ENCODE measurements around the gene FAM83G. TPM values are rescaled to one million over a fixed set of nuclear protein-coding genes. Genes with fewer than 3 reads are reported as not detected.
A peak's percentile ranks its signal among the peaks of the same experiment; 100 is the strongest.

FAM83G gene
- total RNA-seq, 6 experiments from 2014 or later: 10.1 to 41.7 (median 21.5) TPM

DNA sequence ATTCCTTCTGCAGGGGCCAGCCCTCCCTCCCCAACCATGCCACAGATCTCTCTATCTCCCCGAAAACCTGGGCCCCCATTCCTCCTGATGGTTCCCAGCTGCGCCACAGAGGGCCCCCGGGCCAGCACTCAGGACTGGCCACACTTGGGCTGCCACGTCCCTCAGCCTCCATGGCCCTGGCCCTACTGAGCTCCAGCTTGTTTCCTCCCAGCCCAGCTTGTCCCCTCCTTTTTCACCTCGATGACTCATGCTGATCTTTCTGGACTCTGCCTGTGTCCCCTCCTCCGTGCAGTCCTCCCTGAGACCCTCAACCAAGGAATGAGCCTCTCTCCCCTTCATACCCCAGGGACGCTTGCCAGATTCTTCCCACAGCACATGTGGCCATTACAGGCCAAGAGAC is 10.9 kb upstream of the FAM83G start:
- intact Hi-C loops (cut with DNase I): no loop called here
- no peak for TF ChIP-seq POLR2A (IDR thresholded peaks at IDR 0.05)
- TF ChIP-seq, protein P1, sequence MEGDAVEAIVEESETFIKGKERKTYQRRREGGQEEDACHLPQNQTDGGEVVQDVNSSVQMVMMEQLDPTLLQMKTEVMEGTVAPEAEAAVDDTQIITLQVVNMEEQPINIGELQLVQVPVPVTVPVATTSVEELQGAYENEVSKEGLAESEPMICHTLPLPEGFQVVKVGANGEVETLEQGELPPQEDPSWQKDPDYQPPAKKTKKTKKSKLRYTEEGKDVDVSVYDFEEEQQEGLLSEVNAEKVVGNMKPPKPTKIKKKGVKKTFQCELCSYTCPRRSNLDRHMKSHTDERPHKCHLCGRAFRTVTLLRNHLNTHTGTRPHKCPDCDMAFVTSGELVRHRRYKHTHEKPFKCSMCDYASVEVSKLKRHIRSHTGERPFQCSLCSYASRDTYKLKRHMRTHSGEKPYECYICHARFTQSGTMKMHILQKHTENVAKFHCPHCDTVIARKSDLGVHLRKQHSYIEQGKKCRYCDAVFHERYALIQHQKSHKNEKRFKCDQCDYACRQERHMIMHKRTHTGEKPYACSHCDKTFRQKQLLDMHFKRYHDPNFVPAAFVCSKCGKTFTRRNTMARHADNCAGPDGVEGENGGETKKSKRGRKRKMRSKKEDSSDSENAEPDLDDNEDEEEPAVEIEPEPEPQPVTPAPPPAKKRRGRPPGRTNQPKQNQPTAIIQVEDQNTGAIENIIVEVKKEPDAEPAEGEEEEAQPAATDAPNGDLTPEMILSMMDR (IDR thresholded peaks at IDR 0.05): no peak

DNA sequence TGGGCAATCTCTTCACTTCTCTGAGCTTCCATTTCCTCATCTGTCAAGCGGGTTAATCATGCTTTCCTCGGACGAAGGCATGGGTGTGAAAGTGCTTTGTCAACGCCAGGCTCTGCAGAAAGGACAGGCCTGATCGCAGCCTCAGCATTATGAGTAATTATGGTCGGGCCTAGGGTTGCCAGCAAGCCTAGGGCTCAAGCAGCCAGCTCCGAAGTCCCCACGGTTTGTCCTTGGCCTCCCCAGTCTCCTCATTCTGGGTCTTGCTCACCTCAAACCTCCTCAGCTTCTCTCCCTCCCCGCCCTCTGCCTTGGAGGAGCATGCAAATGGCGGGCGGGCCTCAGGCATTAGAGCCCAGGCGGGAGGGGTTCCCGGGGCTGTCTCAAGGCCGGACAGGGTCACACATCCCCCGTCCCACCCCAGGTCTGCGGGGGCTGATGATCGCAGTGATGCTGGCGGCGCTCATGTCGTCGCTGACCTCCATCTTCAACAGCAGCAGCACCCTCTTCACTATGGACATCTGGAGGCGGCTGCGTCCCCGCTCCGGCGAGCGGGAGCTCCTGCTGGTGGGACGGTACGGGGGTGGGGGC is 10.2 kb upstream of the FAM83G start:
- intact Hi-C loops (cut with DNase I): no loop called here
- ATAC-seq (no peak), DNase-seq (peak in 1 of 3 donors; percentile 44)
- Histone ChIP-seq H3K27ac (no peak overlapping the region), H3K4me3 (no peak overlapping the region), H3K27me3 (no peaks in the 10 kb centered on the region), H3K9me3 (no peaks in the 10 kb centered on the region), H3K4me1 (no peaks in the 10 kb centered on the region), H3K36me3 (no peaks in the 10 kb centered on the region)
- 83% methylated on average over 18 of the region's 29 CpGs for WGBS (ENCODE audit: insufficient coverage, low coverage, low lambda C conversion rate, missing lambda C conversion rate)
- TF ChIP-seq, protein P1 (IDR thresholded peaks at IDR 0.05): no peak
- no peak for TF ChIP-seq POLR2A (IDR thresholded peaks at IDR 0.05)

More for the DNA sequence above, 10.9 kb upstream of the FAM83G start:
- Histone ChIP-seq H3K4me1 (no peaks in the 10 kb centered on the region), H3K9me3 (no peaks in the 10 kb centered on the region), H3K27ac (no peak overlapping the region), H3K36me3 (no peaks in the 10 kb centered on the region), H3K27me3 (no peaks in the 10 kb centered on the region), H3K4me3 (no peak overlapping the region)
- ATAC-seq (no peak), DNase-seq (peak in 1 of 3 donors; percentile 17)
- 91% methylated on average over 4 of the region's 7 CpGs for WGBS (ENCODE audit: insufficient coverage, low coverage, low lambda C conversion rate, missing lambda C conversion rate)

DNA sequence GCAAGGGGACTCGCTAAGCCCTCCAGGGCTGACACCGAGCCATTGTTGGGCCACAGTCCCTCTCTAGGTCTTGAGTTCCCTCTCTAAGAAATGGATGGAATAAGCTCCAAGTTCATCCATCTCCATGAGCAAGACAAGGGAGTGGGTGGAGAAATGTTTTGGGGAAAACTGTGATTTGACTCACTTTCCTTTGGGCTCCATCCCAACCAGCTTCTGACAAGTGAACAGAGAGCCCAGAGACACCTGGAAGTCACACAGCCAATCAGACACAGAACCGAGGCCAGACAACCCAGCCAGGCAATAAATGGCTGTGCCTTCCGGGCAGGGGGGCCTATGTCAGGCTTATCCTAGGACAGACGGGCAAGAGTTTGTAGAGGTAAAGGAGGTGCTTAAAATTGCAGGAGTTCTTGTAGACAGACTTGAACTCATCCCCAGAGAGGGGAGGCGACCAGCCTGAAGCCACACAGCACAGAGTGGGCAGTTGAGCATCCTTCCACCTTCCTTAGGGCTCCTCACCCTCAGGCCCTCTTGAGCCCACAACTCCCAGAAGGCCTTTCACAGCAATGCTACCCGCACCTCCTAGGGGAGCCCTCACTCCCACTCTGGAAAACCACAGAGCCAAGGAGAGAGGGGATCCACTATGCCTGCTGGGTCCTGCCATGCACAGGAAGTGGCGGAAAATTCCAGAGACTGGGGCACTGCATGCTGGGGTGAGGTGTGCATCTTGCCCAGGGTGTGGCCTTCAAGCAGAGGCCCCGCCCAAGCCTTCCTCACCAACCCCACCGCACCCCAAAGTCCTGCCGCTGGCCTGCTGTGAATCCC is 9.5 kb upstream of the FAM83G start:
- TF ChIP-seq, protein P1 (IDR thresholded peaks at IDR 0.05): no peak
- no peak for TF ChIP-seq POLR2A (IDR thresholded peaks at IDR 0.05)
- intact Hi-C loops (cut with DNase I): no loop called here
- Histone ChIP-seq H3K36me3 (no peaks in the 10 kb centered on the region), H3K27ac (no peak overlapping the region), H3K27me3 (no peaks in the 10 kb centered on the region), H3K9me3 (no peaks in the 10 kb centered on the region), H3K4me3 (no peak overlapping the region), H3K4me1 (no peaks in the 10 kb centered on the region)
- no peak for ATAC-seq
- 100% methylated on average over 4 of the region's 11 CpGs for WGBS (ENCODE audit: insufficient coverage, low coverage, low lambda C conversion rate, missing lambda C conversion rate)
- DNase-seq: peak in 1 of 3 donors; percentile 12

DNA sequence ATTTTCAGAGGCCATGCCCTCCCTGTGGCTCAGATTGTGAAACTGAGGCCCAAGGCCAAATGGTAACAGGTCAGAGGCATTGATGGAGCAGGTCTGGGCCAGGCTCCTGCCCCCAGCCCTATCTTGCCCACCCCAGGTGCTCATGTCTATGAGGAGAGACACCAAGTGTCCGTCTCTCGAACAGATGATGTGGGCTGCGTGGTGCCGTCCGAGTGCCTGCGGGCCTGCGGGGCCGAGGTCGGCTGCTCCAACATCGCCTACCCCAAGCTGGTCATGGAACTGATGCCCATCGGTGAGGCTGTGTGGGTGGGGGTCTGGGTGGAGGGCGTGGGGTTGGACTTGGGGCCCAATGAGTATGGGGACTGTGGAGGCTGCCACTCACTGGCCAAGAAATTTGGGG is 8.7 kb upstream of the FAM83G start:
- no peak overlapping the region for H3K4me3 ChIP-seq
- ATAC-seq: no peak
- WGBS (ENCODE audit: insufficient coverage, low coverage, low lambda C conversion rate, missing lambda C conversion rate): 100% methylated on average over 1 of the region's 12 CpGs
- DNase-seq: peak in 1 of 3 donors; percentile 30
- H3K4me1 ChIP-seq: no peaks in the 10 kb centered on the region
- no peak overlapping the region for H3K27ac ChIP-seq
- intact Hi-C loops (cut with DNase I): no loop called here
- H3K36me3 ChIP-seq: no peaks in the 10 kb centered on the region
- no peaks in the 10 kb centered on the region for H3K9me3 ChIP-seq
- TF ChIP-seq POLR2A (IDR thresholded peaks at IDR 0.05): no peak
- TF ChIP-seq, protein P1 (IDR thresholded peaks at IDR 0.05): no peak
- H3K27me3 ChIP-seq: no peaks in the 10 kb centered on the region
